ENCODE data around the gene ALDH1L1.

ALDH1L1 gene

GRCh38 chr3:126179825-126180476, 435 bp downstream of the ALDH1L1 start:
- peak overlapping the region; percentile 55 for H3K4me3 ChIP-seq (ENCODE audit: low read depth, low read length)
- TF ChIP-seq CTCF (IDR thresholded peaks at IDR 0.05; ENCODE audit: low read depth, low read length, missing control alignments): no peak
- in situ Hi-C loops (cut with HindIII; ENCODE audit: low pct_ligation_motif_present, low sequenced_read_pairs): no loop called here
- no peaks in the 10 kb centered on the region for H3K27me3 ChIP-seq (replicated peaks)
- H3K36me3 ChIP-seq (replicated peaks): no peaks in the 10 kb centered on the region
- no peak overlapping the region for H3K27ac ChIP-seq
- no peak for DNase-seq

GRCh38 chr3:126170073-126170777, 10.2 kb downstream of the ALDH1L1 start:
- H3K27me3 ChIP-seq (replicated peaks): no peaks in the 10 kb centered on the region
- no peak overlapping the region for H3K27ac ChIP-seq
- in situ Hi-C loops (cut with HindIII; ENCODE audit: low pct_ligation_motif_present, low sequenced_read_pairs): no loop called here
- DNase-seq: no peak
- no peaks in the 10 kb centered on the region for H3K36me3 ChIP-seq (replicated peaks)
- TF ChIP-seq CTCF (IDR thresholded peaks at IDR 0.05; ENCODE audit: low read depth, low read length, missing control alignments): no peak
- no peak overlapping the region for H3K4me3 ChIP-seq (ENCODE audit: low read depth, low read length)

- Histone ChIP-seq H3K27me3 (replicated peaks) (no peaks in the 10 kb centered on the region), H3K4me3 (ENCODE audit: low read depth, low read length) (no peak overlapping the region), H3K36me3 (replicated peaks) (no peaks in the 10 kb centered on the region), H3K27ac (no peak overlapping the region)
- in situ Hi-C loops (cut with HindIII; ENCODE audit: low pct_ligation_motif_present, low sequenced_read_pairs): no loop called here
- TF ChIP-seq CTCF (IDR thresholded peaks at IDR 0.05; ENCODE audit: low read depth, low read length, missing control alignments): no peak
- no peak for DNase-seq
These were observed 12.8 kb downstream of the ALDH1L1 start for GRCh38 chr3:126167566-126167965.

- in situ Hi-C loops (cut with HindIII; ENCODE audit: low pct_ligation_motif_present, low sequenced_read_pairs): no loop called here
- DNase-seq: no peak
- no peak overlapping the region for H3K4me3 ChIP-seq (ENCODE audit: low read depth, low read length)
These were observed 14.4 kb downstream of the ALDH1L1 start for GRCh38 chr3:126166009-126166408.

GRCh38 chr3:126161309-126161708, 19.1 kb downstream of the ALDH1L1 start:
- no peak for TF ChIP-seq CTCF (IDR thresholded peaks at IDR 0.05; ENCODE audit: low read depth, low read length, missing control alignments)
- in situ Hi-C loops (cut with HindIII; ENCODE audit: low pct_ligation_motif_present, low sequenced_read_pairs): no loop called here
- DNase-seq: no peak

More at GRCh38 chr3:126166009-126166408, 14.4 kb downstream of the ALDH1L1 start:
- Histone ChIP-seq H3K27ac (no peak overlapping the region), H3K36me3 (replicated peaks) (no peaks in the 10 kb centered on the region), H3K27me3 (replicated peaks) (no peaks in the 10 kb centered on the region)
- TF ChIP-seq CTCF (IDR thresholded peaks at IDR 0.05; ENCODE audit: low read depth, low read length, missing control alignments): no peak

More at GRCh38 chr3:126161309-126161708, 19.1 kb downstream of the ALDH1L1 start:
- Histone ChIP-seq H3K27ac (no peak overlapping the region), H3K36me3 (replicated peaks) (no peaks in the 10 kb centered on the region), H3K4me3 (ENCODE audit: low read depth, low read length) (no peak overlapping the region), H3K27me3 (replicated peaks) (no peaks in the 10 kb centered on the region)

All from brain microvascular endothelial cell (primary cell).